Measurements from ENCODE around the gene HHAT.

HHAT gene

DNA sequence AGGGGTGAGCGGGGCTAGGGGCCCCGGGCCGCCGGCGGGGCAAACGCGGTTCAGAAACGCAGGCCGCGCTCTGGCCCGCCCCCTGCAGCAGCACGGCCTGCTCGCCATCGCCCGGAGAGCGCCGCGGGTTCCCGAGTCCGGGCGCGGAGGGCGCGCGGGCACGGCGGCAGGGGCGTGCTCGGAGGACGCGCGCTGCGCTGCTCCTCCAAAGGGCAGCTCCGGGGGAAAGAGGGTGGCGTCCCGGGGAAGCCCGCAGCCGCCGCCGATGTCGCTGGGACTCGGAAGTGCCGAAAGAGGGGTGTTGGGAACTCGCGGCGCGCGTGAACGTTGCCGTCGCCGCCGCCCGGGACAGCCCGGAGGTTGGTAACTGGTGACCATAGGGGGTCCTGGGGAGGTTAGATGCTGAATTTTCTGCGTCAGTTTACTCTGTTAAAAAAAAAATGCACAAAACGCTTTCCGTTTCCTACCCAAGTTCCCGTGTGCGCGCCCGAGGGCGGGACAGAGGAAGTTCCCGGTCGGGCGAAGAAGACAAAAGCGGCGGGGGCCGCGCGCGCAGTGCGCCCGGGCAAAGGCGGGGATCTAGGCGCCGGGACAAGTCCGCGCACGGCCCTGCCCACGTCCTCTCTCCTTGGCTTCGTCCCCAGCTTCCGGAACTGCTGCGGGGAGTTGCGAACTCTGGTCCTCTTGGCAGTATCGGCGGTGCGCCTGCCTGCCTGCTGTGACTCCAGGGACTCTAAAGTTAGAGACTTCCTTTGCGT lies at the start of gene HHAT:
TSS of gene HHAT (plus strand) at position 157 of the 758 bp plus-strand sequence. CDS start 20,074 bp downstream, outside the sequence.
- H3K27ac ChIP-seq = peak within 1 kb of the TSS; percentile 91
- DNase-seq (ENCODE audit: low read depth, low spot score) = no peak

DNA sequence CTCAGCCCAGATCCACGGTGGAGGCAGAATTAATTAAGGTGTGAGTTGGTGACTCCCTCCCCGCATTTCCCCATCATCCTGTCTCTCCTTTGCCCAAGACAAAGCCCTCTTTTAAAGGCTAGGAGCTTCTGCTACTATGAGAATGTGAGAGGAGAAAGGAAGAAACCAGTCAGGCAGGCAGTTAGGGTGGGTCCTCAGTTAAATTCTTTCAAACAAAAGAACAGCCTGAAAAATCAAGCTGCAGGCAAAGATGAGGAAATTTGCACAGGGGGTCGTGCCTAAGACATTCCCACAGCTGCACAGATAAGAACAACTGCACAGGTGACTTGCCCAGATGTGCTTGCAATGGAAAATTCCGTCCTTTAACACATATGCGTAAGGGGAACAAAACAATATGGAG lies 48.5 kb upstream of the HHAT start:
- no peak for DNase-seq (ENCODE audit: low read depth, low spot score)
- H3K27ac ChIP-seq = no peak overlapping the region

DNA sequence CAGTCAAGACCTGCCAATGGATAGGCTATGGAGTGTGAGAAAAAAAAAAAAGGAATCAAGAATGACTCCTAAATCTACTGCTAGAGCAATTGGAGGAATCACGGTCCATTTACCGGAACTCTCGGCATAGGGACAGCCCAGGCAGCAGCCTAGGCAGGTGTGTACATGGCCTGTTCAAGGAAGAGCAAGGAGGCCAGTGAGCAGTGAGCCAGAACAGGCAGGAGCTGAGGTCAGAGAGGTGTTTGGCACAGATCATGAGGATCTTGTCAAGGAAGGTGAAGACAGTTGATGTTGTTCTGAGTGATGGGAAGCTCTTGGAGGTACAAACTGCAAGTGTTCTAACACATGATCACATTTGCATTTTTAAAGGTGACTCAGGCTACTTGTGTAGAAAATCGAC lies 40.6 kb upstream of the HHAT start:
- no peak for DNase-seq (ENCODE audit: low read depth, low spot score)
- no peak overlapping the region for H3K27ac ChIP-seq

DNA sequence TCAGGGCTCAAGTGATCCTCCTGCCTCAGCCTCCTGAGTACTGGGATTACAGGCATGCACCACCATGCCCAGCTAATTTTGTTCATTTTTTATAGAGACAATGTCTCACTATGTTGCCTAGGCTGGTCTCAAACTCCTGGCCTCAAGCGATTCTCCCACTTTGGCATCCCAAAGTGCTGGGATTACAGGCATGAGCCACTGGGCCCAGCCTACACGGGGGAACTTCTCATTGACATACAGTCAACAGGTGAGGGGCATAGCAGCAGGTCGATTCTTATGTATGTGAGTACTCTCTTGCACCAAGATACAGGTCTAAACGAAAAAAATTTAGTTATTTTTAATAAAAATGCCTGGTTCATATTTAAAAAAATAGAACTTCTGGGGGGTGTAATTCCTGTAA lies 39.5 kb upstream of the HHAT start:
- DNase-seq (ENCODE audit: low read depth, low spot score) = no peak
- no peak overlapping the region for H3K27ac ChIP-seq

DNA sequence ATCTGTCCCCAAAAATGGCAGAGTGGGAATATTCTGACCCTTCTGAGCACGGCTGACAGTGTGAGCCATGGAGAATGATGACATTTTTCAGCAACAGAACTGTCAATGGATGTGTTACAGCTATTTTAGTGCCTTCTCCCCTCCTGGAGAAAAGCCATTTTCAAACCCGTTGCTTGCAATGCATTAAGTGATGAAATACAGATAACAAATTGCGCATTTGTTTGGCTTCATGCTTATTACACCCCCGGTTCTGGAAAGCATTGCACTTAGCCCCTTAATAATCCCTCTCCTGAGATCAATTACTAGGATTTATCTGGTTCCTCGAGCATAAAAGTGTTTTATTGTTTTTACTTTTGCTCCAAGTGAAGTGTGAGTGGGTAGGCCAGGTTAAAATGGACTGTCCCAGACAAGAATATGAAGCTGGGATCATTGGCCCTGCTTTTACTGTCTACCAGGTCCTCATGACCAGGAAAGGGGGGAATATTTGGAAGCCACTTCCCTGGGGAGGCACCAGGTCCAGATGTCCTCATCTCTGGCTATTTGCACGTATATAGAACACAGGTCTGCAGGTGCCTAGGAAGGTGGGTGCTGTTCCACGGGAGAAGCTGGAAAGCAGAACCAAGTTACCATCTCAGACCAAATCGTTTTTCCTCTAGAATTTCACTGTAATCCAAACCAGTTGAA lies 37.5 kb upstream of the HHAT start:
- H3K27ac ChIP-seq = no peak overlapping the region
- no peak for DNase-seq (ENCODE audit: low read depth, low spot score)

GRCh38 chr1:210291786-210292230 lies 36.9 kb upstream of the HHAT start:
- H3K27ac ChIP-seq = no peak overlapping the region
- DNase-seq (ENCODE audit: low read depth, low spot score) = no peak

- DNase-seq (ENCODE audit: low read depth, low spot score) = no peak
- no peak overlapping the region for H3K27ac ChIP-seq
These were observed 36.4 kb upstream of the HHAT start for GRCh38 chr1:210292231-210292871.

DNA sequence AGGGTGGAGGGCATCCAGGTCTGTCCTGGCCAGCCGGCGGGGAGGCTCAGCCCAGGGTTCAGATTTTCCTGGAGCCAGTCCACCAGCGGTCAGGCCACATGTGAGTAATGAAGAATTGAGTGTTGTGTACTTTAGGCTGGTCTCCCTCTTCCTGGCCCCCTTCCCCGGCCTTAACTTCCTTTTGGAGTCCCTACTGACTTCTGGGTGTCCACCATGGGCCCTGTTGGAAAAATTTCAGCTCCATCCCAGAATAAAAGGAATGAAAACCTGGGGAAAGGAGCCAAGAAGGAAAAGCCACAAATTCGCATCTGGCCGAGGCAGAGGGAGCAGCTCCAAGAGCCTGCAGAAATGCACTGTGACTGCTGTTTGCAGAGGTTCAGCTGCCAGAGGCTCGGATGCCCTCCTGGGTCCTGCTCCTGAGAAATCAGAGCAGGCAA lies 35.5 kb upstream of the HHAT start:
- DNase-seq (ENCODE audit: low read depth, low spot score) = no peak
- no peak overlapping the region for H3K27ac ChIP-seq

DNA sequence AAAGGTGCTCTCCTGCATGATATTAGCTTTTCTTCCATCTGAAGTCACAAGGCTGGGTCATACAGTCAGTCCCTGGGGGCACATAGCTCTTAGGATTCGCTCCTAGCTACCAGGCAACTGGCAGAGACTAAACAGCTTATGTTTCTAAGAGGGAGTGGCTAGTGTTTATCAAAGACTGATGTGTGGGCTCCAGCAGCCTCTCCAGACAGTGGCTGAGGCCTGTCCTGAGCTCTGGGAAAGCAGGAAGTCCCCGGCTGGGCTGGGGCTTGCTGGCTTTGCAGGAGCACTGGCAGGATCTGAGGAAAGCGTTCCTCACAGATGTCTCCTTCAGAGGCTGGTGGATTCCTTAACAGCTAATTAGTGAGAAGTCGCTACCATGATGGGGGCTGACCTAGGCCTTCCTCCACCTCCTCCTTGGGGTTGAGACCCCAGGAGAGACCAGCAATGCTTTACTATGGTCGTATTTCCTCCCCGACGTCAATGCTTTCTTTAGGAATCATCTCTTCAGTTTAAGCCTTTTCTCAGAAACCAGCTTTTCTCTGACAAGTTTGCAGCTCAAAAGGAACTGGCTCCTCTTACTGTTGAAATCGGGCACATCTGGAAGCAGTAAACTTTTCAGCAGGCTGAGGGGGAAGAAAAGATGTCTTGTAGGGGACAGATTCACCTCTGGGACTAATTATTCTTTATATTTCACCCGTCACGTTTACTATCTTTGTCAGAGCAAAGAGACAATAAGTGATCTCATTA lies 33.5 kb upstream of the HHAT start:
- H3K27ac ChIP-seq = no peak overlapping the region
- DNase-seq (ENCODE audit: low read depth, low spot score) = no peak

GRCh38 chr1:210296682-210297081 lies 32.0 kb upstream of the HHAT start:
- no peak for DNase-seq (ENCODE audit: low read depth, low spot score)
- no peak overlapping the region for H3K27ac ChIP-seq

DNA sequence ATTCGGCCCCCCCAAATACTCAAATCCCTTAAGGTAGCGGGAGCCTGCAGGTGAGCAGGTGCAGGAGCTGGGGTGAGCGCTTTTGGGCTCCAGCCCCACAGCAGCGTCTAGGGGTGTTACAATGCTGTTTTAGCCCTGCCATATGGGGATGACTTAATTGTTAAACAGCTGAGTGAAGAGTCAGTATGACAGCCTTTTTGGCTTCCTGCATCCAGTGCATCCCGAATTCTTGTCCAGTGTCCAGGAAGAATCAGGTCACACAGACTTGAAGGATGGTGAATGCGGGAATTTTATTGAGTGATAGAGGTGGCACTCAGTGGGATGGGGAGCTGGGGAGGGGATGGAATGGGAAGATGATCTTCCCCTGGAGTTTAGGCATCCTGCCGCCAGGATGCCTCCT lies 30.4 kb upstream of the HHAT start:
- H3K27ac ChIP-seq = no peak overlapping the region
- DNase-seq (ENCODE audit: low read depth, low spot score) = no peak

DNA sequence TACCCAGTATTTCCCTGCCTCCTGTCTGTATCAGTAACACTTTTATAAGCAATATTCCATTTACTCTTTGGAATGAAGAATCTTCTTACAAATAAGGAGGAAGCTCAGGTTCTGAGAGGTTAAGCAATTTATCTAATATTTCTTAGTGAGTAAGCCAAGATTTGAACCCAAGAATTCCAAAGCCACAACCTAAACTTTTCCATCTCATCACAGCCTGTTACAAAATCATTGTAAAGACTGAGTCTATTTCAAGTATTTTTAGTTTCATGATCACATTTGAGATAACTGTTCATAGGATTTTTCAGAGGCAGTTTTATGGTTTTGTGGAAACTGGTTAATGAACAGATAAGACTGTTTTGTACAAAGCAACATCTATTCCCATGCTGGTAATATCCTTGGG lies 29.8 kb upstream of the HHAT start:
- no peak for DNase-seq (ENCODE audit: low read depth, low spot score)

GRCh38 chr1:210299501-210299900 lies 29.2 kb upstream of the HHAT start:
- H3K27ac ChIP-seq = no peak overlapping the region
- DNase-seq (ENCODE audit: low read depth, low spot score) = no peak

More for the DNA sequence above, 29.8 kb upstream of the HHAT start:
- no peak overlapping the region for H3K27ac ChIP-seq

- DNase-seq (ENCODE audit: low read depth, low spot score) = no peak
- H3K27ac ChIP-seq = no peak overlapping the region
These were observed 27.6 kb upstream of the HHAT start for GRCh38 chr1:210300923-210301614.

DNA sequence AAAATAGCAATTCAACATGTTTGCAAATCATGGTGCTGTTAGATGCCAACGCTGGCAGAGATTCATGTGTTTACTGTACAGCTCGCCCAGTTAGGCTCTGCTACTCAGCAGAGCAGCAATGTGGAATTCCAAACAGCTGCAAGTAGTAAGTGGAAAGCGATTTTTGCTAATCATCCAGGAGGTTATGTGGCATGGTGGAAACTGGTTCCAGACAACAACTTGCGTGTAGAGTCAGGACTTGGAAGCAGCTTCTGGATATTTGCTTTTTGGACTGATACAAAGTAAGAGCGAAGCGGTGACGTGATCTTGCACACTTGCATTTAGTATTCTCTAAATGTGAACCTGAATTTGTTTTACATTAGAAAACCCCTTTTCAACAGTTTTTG lies 27.1 kb upstream of the HHAT start:
- no peak overlapping the region for H3K27ac ChIP-seq
- DNase-seq (ENCODE audit: low read depth, low spot score) = no peak

DNA sequence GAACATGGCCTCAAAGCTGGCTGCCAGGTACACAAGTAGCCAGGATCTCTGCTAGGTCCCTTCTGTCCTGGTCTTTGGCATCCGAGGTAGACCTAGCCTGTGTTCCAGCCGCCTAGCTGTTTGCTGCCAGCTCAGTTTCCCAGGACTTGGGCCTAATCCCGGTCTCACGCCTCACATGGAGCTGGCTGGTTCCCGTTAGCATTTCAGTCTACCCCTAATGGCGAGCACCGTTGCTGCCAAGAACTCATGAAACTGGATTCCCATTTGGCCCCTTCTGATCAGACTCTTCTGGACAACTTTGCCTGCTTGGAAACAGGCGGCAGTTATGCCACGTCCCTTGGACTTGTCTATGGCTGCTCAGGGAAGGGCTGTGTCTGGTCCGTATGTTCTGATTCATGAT lies 26.2 kb upstream of the HHAT start:
- DNase-seq (ENCODE audit: low read depth, low spot score) = no peak
- no peak overlapping the region for H3K27ac ChIP-seq

GRCh38 chr1:210303391-210303790 lies 25.3 kb upstream of the HHAT start:
- no peak for DNase-seq (ENCODE audit: low read depth, low spot score)
- no peak overlapping the region for H3K27ac ChIP-seq

GRCh38 chr1:210310562-210311153 lies 18.0 kb upstream of the HHAT start:
- H3K27ac ChIP-seq = no peak overlapping the region
- no peak for DNase-seq (ENCODE audit: low read depth, low spot score)

DNA sequence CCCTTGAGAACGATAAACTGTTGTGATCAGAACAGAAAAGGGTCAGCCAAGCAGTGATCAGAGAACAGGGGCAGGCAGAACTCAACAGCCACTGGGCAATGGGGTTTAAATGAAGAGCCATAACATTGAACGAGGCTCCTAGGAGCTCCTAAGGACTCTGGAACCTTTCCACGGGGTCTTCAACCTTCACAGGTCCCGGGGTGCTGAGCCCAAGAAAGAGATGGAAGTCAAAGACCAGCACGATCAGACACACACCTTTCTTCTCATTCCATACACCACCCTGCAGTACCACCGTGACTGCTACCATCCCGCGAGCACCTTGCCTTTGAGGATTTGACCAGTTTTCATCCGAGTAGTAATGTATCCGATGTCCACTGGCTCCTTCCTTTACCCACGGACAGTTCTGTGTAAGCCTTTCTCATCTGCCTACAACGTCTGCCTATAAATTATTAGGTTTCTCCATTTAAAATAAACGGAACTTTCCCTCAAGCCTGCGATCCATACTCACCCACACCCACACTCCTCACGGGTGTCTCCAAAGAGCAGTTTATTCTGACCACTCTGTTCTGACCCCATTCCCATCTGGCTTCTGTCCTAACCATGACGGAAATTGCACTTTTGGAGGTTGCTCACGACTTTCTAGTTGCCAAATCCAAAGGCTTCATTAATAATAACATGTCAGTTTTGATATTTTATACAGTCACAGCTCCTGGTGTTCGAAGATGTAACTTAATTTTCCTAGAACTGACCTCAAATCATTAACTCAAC lies 16.8 kb upstream of the HHAT start:
- no peak for DNase-seq (ENCODE audit: low read depth, low spot score)
- no peak overlapping the region for H3K27ac ChIP-seq

Data from epithelial cell of prostate (primary cell).